Measurements from ENCODE around the gene SLC41A3. TPM values are rescaled to one million over a fixed set of nuclear protein-coding genes. Genes with fewer than 3 reads are reported as not detected.

The SLC41A3 gene
- total RNA-seq, 1 donor from 2014 or later, result 31.6 TPM

- H3K9me3 Mint-ChIP-seq (ENCODE audit: unreplicated experiment), result peaks cover 3% of the 10 kb centered on the region
- FAIRE-seq, result no peak
Measured at GRCh38 chr3:126019683-126020082, 64.2 kb downstream of the SLC41A3 start.

GRCh38 chr3:126018995-126019394 lies 64.9 kb downstream of the SLC41A3 start:
- Histone ChIP-seq H3K4me1 (ENCODE audit: insufficient read depth, low read length) (peaks cover 5% of the 10 kb centered on the region), H3K27me3 (ENCODE audit: insufficient read depth, low read length) (no peaks in the 10 kb centered on the region), H3K79me2 (ENCODE audit: insufficient read depth, low read length) (no peaks in the 10 kb centered on the region), H3K27ac (ENCODE audit: low read depth, low read length) (no peak overlapping the region), H3K36me3 (ENCODE audit: insufficient read depth, low read length) (no peaks in the 10 kb centered on the region), H3K4me2 (ENCODE audit: low read length) (no peak overlapping the region), H3K9ac (ENCODE audit: low read length) (no peak overlapping the region), H2AFZ (ENCODE audit: low read depth, low read length) (no peak overlapping the region), H3K4me3 (ENCODE audit: insufficient read depth, low read depth, low read length) (no peak overlapping the region), H3K9me3 (ENCODE audit: insufficient read depth, low read depth, low read length) (no peaks in the 10 kb centered on the region), H4K20me1 (ENCODE audit: insufficient read depth, low read length) (no peaks in the 10 kb centered on the region)
- Mint-ChIP-seq H3K4me3 (ENCODE audit: unreplicated experiment) (no peak overlapping the region), H3K4me1 (ENCODE audit: low read depth, unreplicated experiment) (peaks cover 7% of the 10 kb centered on the region), H3K9me3 (ENCODE audit: unreplicated experiment) (peaks cover 3% of the 10 kb centered on the region), H3K36me3 (ENCODE audit: low read depth, unreplicated experiment) (peaks cover 23% of the 10 kb centered on the region), H3K27ac (ENCODE audit: unreplicated experiment) (no peak overlapping the region), H3K27me3 (ENCODE audit: low read depth, unreplicated experiment) (peaks cover 4% of the 10 kb centered on the region)
- DNase-seq (ENCODE audit: low read depth) (no peak), FAIRE-seq (no peak)
- TF ChIP-seq CTCF (IDR thresholded peaks at IDR 0.05; ENCODE audit: insufficient read depth, low read depth, low read length) (no peak), EZH2 (IDR thresholded peaks at IDR 0.05; ENCODE audit: insufficient read depth, low read length) (no peak)

More at GRCh38 chr3:126019683-126020082, 64.2 kb downstream of the SLC41A3 start:
- H3K4me3 Mint-ChIP-seq (ENCODE audit: unreplicated experiment), result no peak overlapping the region
- H3K9me3 ChIP-seq (ENCODE audit: insufficient read depth, low read depth, low read length), result no peaks in the 10 kb centered on the region
- peaks cover 2% of the 10 kb centered on the region for H3K4me1 Mint-ChIP-seq (ENCODE audit: low read depth, unreplicated experiment)
- H3K27ac ChIP-seq (ENCODE audit: low read depth, low read length), result no peak overlapping the region
- H3K27me3 ChIP-seq (ENCODE audit: insufficient read depth, low read length), result no peaks in the 10 kb centered on the region
- H3K9ac ChIP-seq (ENCODE audit: low read length), result no peak overlapping the region
- H3K36me3 ChIP-seq (ENCODE audit: insufficient read depth, low read length), result no peaks in the 10 kb centered on the region
- TF ChIP-seq CTCF (IDR thresholded peaks at IDR 0.05; ENCODE audit: insufficient read depth, low read depth, low read length) (no peak), EZH2 (IDR thresholded peaks at IDR 0.05; ENCODE audit: insufficient read depth, low read length) (no peak)
- H3K4me3 ChIP-seq (ENCODE audit: insufficient read depth, low read depth, low read length), result no peak overlapping the region
- H3K36me3 Mint-ChIP-seq (ENCODE audit: low read depth, unreplicated experiment), result peaks cover 25% of the 10 kb centered on the region
- no peaks in the 10 kb centered on the region for H4K20me1 ChIP-seq (ENCODE audit: insufficient read depth, low read length)
- DNase-seq (ENCODE audit: low read depth), result no peak
- H3K4me2 ChIP-seq (ENCODE audit: low read length), result no peak overlapping the region
- H3K4me1 ChIP-seq (ENCODE audit: insufficient read depth, low read length), result no peaks in the 10 kb centered on the region
- H3K27me3 Mint-ChIP-seq (ENCODE audit: low read depth, unreplicated experiment), result peaks cover 4% of the 10 kb centered on the region
- H2AFZ ChIP-seq (ENCODE audit: low read depth, low read length), result no peak overlapping the region
- no peak overlapping the region for H3K27ac Mint-ChIP-seq (ENCODE audit: unreplicated experiment)
- H3K79me2 ChIP-seq (ENCODE audit: insufficient read depth, low read length), result no peaks in the 10 kb centered on the region

- Mint-ChIP-seq H3K36me3 (ENCODE audit: low read depth, unreplicated experiment) (peaks cover 22% of the 10 kb centered on the region), H3K27ac (ENCODE audit: unreplicated experiment) (no peak overlapping the region), H3K9me3 (ENCODE audit: unreplicated experiment) (peaks cover 3% of the 10 kb centered on the region), H3K4me3 (ENCODE audit: unreplicated experiment) (no peak overlapping the region), H3K27me3 (ENCODE audit: low read depth, unreplicated experiment) (peaks cover 4% of the 10 kb centered on the region), H3K4me1 (ENCODE audit: low read depth, unreplicated experiment) (peaks cover 11% of the 10 kb centered on the region)
- H3K4me1 ChIP-seq (ENCODE audit: insufficient read depth, low read length), result peaks cover 9% of the 10 kb centered on the region
- DNase-seq (ENCODE audit: low read depth), result no peak
- TF ChIP-seq CTCF (IDR thresholded peaks at IDR 0.05; ENCODE audit: insufficient read depth, low read depth, low read length) (no peak), EZH2 (IDR thresholded peaks at IDR 0.05; ENCODE audit: insufficient read depth, low read length) (no peak)
- H3K36me3 ChIP-seq (ENCODE audit: insufficient read depth, low read length), result no peaks in the 10 kb centered on the region
- FAIRE-seq, result no peak
- no peak overlapping the region for H3K4me2 ChIP-seq (ENCODE audit: low read length)
- no peaks in the 10 kb centered on the region for H3K79me2 ChIP-seq (ENCODE audit: insufficient read depth, low read length)
- no peaks in the 10 kb centered on the region for H3K9me3 ChIP-seq (ENCODE audit: insufficient read depth, low read depth, low read length)
- H3K9ac ChIP-seq (ENCODE audit: low read length), result no peak overlapping the region
- no peak overlapping the region for H2AFZ ChIP-seq (ENCODE audit: low read depth, low read length)
- no peaks in the 10 kb centered on the region for H4K20me1 ChIP-seq (ENCODE audit: insufficient read depth, low read length)
- H3K27me3 ChIP-seq (ENCODE audit: insufficient read depth, low read length), result no peaks in the 10 kb centered on the region
- no peak overlapping the region for H3K4me3 ChIP-seq (ENCODE audit: insufficient read depth, low read depth, low read length)
- no peak overlapping the region for H3K27ac ChIP-seq (ENCODE audit: low read depth, low read length)
Measured at GRCh38 chr3:126018545-126018944, 65.4 kb downstream of the SLC41A3 start.
